Neural cell (in vitro differentiated cells): ENCODE measurements around the gene HPSE2. TPM values are rescaled to one million over a fixed set of nuclear protein-coding genes. Genes with fewer than 3 reads are reported as not detected.

ENCODE experiments used
- H2AFZ ChIP-seq: fragments of 200-600, 300-800 bp; sonication (generic), shearing (Covaris generic); 2 replicates; pipeline ENCODE4 v1.6.0; 2014; ENCODE audit warnings: low read depth, mild to moderate bottlenecking, antibody characterized with exemption, low read length, moderate library complexity
- H3F3A ChIP-seq: fragments of 200-600 bp; shearing (Covaris generic); 2 replicates; pipeline ENCODE4 v1.6.1; 2016; ENCODE audit warnings: mild to moderate bottlenecking, moderate library complexity, mixed read lengths, antibody characterized with exemption, low read length; ENCODE audit not compliant: insufficient read depth, poor library complexity, severe bottlenecking
- H3K27ac ChIP-seq: fragments of 200-600, 300-800 bp; sonication (generic), shearing (Covaris generic); 2 replicates; pipeline ENCODE4 v1.5.1; 2014; ENCODE audit warnings: mild to moderate bottlenecking, low read length, moderate library complexity
- H3K27me3 ChIP-seq: fragments of 300-800, 200-600 bp; sonication (generic), shearing (Covaris generic); 2 replicates; pipeline ENCODE4 v1.6.0; 2014; ENCODE audit warnings: mild to moderate bottlenecking, low read depth, low read length, moderate library complexity; ENCODE audit not compliant: insufficient read depth
- H3K36me3 ChIP-seq: fragments of 300-800, 200-600 bp; sonication (generic), shearing (Covaris generic); 2 replicates; pipeline ENCODE4 v1.5.1; 2014; ENCODE audit warnings: mild to moderate bottlenecking, antibody characterized with exemption, low read length, moderate library complexity; ENCODE audit not compliant: insufficient read depth
- H3K4me2 ChIP-seq: fragments of 300-800, 200-600 bp; sonication (generic), shearing (Covaris generic); 2 replicates; pipeline ENCODE4 v1.6.0; 2014; ENCODE audit warnings: mild to moderate bottlenecking, low read length
- H3K4me3 ChIP-seq: fragments of 300-800, 200-600 bp; sonication (generic), shearing (Covaris generic); 2 replicates; pipeline ENCODE4 v1.5.1; 2014; ENCODE audit warnings: mild to moderate bottlenecking, low read length, moderate library complexity
- H3K79me2 ChIP-seq: fragments of 200-600 bp; shearing (Covaris generic); replicated peaks from 2 replicates; pipeline ENCODE4 v1.6.0; 2014; ENCODE audit warnings: mild to moderate bottlenecking, low read length, moderate library complexity; ENCODE audit not compliant: insufficient read depth
- H3K9ac ChIP-seq: fragments of 300-800, 200-600 bp; sonication (generic), shearing (Covaris generic); 2 replicates; pipeline ENCODE4 v1.6.1; 2016; ENCODE audit warnings: mild to moderate bottlenecking, low read length, mixed read lengths
- H3K9me2 ChIP-seq: fragments of 200-600 bp; shearing (Covaris generic); 2 replicates; pipeline ENCODE4 v1.6.1; 2016; ENCODE audit warnings: mild to moderate bottlenecking, low read length, mixed read lengths; ENCODE audit not compliant: insufficient read depth
- H3K9me3 ChIP-seq: fragments of 200-600, 300-800 bp; sonication (generic), shearing (Covaris generic); 2 replicates; pipeline ENCODE4 v1.6.1; 2016; ENCODE audit warnings: mild to moderate bottlenecking, mixed run types, low read length, moderate library complexity, mixed read lengths
- H4K20me1 ChIP-seq: fragments of 200-600 bp; shearing (Covaris generic); 2 replicates; pipeline ENCODE4 v1.6.1; 2016; ENCODE audit warnings: mild to moderate bottlenecking, mixed run types; ENCODE audit not compliant: insufficient read depth
- CTCF ChIP-seq: fragments of 450-650 bp; IDR thresholded peaks from 2 replicates; pipeline ENCODE4 v1.5.1; 2014; ENCODE audit warnings: antibody characterized with exemption, mild to moderate bottlenecking, moderate library complexity; ENCODE audit not compliant: poor library complexity, severe bottlenecking
- EP300 ChIP-seq: fragments of 450-650 bp; conservative IDR thresholded peaks from 2 replicates; pipeline ENCODE4 v1.6.1; 2014; ENCODE audit warnings: antibody characterized with exemption, mild to moderate bottlenecking, moderate library complexity; ENCODE audit not compliant: poor library complexity, severe bottlenecking
- EZH2 ChIP-seq: fragments of 200-600, 300-800 bp; shearing (Covaris generic), sonication (generic); IDR thresholded peaks from 2 replicates; pipeline ENCODE4 v1.6.1; 2014; ENCODE audit warnings: antibody characterized with exemption, low read length, borderline replicate concordance, mild to moderate bottlenecking; ENCODE audit not compliant: insufficient read depth, poor library complexity, severe bottlenecking
- MXI1 ChIP-seq: fragments of 450-650 bp; conservative IDR thresholded peaks from 2 replicates; pipeline ENCODE4 v1.6.1; 2014; ENCODE audit warnings: antibody characterized with exemption, mild to moderate bottlenecking; ENCODE audit not compliant: poor library complexity, severe bottlenecking
- POLR2AphosphoS5 ChIP-seq: IDR thresholded peaks from 2 replicates; pipeline ENCODE4 v1.6.1; 2012
- RAD21 ChIP-seq: fragments of 450-650 bp; conservative IDR thresholded peaks from 2 replicates; pipeline ENCODE4 v1.6.1; 2014; ENCODE audit warnings: antibody characterized with exemption, mild to moderate bottlenecking, moderate library complexity
- REST ChIP-seq: IDR thresholded peaks from 2 replicates; pipeline ENCODE4 v1.6.1; 2012; ENCODE audit warnings: borderline replicate concordance
- SMC3 ChIP-seq: fragments of 450-650 bp; conservative IDR thresholded peaks from 2 replicates; pipeline ENCODE4 v1.6.1; 2014; ENCODE audit warnings: antibody characterized with exemption, mild to moderate bottlenecking, moderate library complexity; ENCODE audit not compliant: poor library complexity
- TAF1 ChIP-seq: IDR thresholded peaks from 2 replicates; pipeline ENCODE4 v1.6.1; 2012; ENCODE audit warnings: low read depth
- polyA minus RNA-seq: library from RNA; depleted of rRNA, polyadenylated mRNA; stranded (reverse); fragments of >200 nt; gene quantifications from 2 replicates; pipeline ENCODE4 v1.2.3, GENCODE V29; 2014
- polyA plus RNA-seq: library from polyadenylated mRNA; depleted of rRNA; stranded (reverse); fragments of >200 nt; gene quantifications from 2 replicates; pipeline ENCODE4 v1.2.3, GENCODE V29; 2014

Gene HPSE2
- polyA plus RNA-seq: not detected in 2 replicates
- polyA minus RNA-seq: 0.49 TPM in 1 of 2 replicates, not detected in the other

- Histone ChIP-seq H4K20me1 (no peaks in the 10 kb centered on the region), H3K9ac (no peak within 1 kb of the TSS), H3K79me2 (no peaks in the 10 kb centered on the region), H3F3A (no peaks in the 10 kb centered on the region), H3K4me2 (no peak within 1 kb of the TSS), H3K9me2 (no peaks in the 10 kb centered on the region), H3K27me3 (peaks cover 64% of the 10 kb centered on the region), H3K27ac (no peak within 1 kb of the TSS), H2AFZ (no peak within 1 kb of the TSS), H3K4me3 (no peak within 1 kb of the TSS), H3K36me3 (no peaks in the 10 kb centered on the region), H3K9me3 (no peaks in the 10 kb centered on the region)
- no peak for TF ChIP-seq SMC3
- TF ChIP-seq EP300: no peak
- no peak for TF ChIP-seq CTCF
- TF ChIP-seq EZH2: no peak
- no peak for TF ChIP-seq POLR2AphosphoS5
- no peak for TF ChIP-seq TAF1
- TF ChIP-seq REST: no peak
- TF ChIP-seq RAD21: no peak
- no peak for TF ChIP-seq MXI1
Measured at GRCh38 chr10:99235658-99236626, at the start of gene HPSE2. TSS of gene HPSE2 (minus strand) at chr10:99235852.

- Histone ChIP-seq H3K9ac (no peak overlapping the region), H2AFZ (no peak overlapping the region), H3K27me3 (no peaks in the 10 kb centered on the region), H3K36me3 (no peaks in the 10 kb centered on the region), H4K20me1 (no peaks in the 10 kb centered on the region), H3K27ac (no peak overlapping the region), H3K4me2 (no peak overlapping the region), H3K79me2 (no peaks in the 10 kb centered on the region), H3F3A (no peaks in the 10 kb centered on the region), H3K4me3 (no peak overlapping the region), H3K9me2 (no peaks in the 10 kb centered on the region), H3K9me3 (no peaks in the 10 kb centered on the region)
- TF ChIP-seq REST: no peak
Measured at GRCh38 chr10:99280472-99280871, 44.8 kb upstream of the HPSE2 start.
